Stimulated activated CD8-positive, alpha-beta memory T cell treated with anti-CD3 and anti-CD28 coated beads, Interleukin-12 subunit alpha, Interleukin-12 subunit beta, amount 100 ng/mL, for 1 hour (primary cell): Measurements from ENCODE around the gene FAM83D.

Experiments used
- DNase-seq: peaks from one replicate; pipeline ENCODE4 v3.0.0-alpha.2; 2020; ENCODE audit warnings: low read depth

Gene FAM83D

DNA sequence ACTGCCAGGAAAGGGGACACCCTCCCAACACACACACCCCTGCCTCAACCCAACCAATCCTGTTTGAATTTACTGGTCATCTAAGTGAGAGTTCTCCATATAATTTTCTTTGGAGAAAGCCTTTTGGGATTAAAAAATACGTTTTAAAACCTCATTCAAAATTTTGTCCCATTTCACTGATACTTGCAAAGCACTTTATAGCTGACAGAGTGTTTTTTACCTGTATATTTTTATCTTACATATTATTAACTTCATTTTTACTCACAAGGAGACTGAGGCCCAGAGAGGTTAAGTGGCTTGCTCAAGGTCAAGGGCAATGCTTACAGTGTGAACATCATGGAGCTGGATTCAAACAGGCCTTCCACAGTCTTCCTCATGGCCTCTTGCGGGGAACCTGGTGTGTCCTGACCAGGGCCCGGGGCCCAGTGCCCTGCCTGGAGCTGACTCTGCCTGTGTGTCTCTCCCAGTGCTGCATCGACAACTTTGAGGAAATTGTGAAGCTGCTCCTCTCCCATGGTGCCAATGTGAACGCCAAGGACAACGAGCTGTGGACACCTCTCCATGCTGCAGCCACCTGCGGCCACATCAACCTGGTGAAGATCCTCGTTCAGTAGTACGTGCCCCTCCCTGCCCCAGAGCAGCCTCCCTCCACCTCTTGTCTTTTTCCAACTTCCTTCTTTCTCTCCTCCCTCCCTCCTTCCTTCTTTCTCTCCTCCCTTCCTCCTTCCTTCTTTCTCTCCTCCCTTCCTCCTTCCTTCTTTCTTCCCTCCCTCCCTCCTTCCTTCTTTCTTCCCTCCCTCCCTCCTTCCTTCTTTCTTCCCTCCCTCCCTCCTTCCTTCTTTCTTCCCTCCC lies 30.9 kb upstream of the FAM83D start:
- DNase-seq = no peak

DNA sequence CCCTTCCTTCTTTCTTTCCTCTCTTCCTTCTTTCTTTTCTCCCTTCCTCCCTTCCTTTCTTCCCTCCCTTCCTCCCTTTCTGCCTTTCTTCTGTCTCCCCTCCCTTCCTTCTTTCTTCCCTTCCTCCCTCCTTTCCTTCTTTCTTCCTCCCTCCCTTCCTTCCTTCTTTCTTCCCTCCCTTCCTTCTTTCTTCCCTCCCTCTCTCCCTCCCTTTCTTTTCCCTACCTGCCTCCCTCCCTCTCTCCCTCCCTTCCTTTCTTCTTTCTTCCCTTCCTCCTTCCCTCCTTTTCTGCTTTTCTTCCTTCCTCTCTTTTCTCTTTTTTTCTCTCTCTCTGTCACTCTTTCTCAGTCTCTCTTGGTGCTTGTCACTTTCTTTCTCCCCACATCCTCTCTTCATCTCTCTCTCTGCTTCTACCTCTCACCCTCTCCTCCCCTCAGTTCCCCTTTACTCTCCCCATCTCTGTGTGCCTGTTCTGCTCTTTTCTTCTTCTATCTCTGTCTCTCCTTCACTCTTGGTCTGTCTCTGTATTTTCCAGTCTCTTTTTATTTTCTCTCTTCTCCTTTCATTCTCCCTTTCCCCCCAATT lies 30.1 kb upstream of the FAM83D start:
- DNase-seq = no peak

DNA sequence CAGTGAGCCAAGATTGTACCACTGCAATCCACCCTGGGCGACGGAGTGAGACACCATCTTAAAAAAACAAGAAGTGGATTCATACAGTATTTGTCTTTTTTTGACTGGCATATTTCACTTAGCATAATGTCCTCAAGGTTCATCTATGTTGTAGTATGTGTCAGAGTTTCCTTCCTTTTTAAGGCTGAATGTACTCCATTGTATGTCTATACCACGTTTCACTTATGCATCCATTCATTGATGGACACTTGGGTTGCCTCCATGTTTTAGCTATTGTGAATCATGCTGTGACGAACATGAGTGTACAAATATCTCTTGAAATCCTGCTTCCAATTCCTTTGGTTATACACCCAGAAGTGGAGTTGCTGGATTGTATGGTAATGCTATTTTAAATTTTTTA lies 28.9 kb upstream of the FAM83D start:
- no peak for DNase-seq

DNA sequence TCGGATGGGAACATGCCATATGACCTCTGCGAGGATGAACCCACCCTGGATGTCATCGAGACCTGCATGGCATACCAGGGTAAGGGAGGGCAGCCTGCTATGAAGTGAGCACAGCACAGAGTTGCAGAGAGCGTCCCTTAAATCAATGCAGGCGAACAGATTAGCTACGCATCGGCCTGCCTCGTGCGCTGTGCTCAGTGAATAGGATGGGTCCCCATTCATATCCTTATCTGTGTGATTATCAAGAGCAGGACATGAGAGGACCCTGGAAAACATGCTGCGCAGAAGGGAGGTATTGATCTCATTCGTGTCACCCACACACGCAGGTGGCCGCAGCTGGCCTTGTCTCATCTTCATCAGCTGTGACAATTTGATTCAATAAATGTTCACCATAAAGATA lies 25.6 kb upstream of the FAM83D start:
- DNase-seq = no peak

DNA sequence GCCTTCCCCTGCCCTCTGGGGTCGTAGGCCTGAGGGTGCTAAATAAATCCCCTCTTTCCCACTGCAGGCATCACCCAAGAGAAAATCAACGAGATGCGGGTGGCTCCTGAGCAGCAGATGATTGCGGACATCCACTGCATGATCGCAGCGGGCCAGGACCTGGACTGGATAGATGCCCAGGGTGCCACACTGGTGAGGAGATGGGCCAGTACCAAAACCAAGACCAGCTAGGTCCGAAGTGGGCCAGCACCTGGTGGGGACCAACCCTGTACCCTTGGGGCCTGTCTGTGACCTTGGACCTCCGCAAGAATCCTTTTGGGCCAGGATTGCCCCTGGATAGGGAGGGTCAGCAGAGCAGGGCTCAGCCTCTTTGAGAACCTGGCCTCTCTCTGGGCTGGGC lies 23.6 kb upstream of the FAM83D start:
- no peak for DNase-seq

DNA sequence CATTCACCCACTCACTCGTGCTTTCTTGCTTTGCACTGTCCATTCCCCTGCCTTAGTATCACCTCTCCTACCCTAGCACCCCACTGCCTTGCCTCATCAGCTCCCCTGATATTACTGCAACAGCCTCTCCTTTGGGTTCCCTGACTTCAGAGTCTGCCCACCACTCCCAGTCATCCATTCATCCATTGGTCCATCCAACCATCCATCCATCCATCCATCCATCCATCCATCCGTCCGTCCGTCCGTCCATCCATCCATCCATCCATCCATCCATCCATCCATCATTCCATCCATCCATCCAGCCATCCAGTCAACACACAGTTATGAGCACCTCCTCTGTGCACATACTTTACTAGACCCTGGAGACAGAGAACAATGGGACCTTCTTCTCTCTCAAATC lies 22.9 kb upstream of the FAM83D start:
- no peak for DNase-seq

DNA sequence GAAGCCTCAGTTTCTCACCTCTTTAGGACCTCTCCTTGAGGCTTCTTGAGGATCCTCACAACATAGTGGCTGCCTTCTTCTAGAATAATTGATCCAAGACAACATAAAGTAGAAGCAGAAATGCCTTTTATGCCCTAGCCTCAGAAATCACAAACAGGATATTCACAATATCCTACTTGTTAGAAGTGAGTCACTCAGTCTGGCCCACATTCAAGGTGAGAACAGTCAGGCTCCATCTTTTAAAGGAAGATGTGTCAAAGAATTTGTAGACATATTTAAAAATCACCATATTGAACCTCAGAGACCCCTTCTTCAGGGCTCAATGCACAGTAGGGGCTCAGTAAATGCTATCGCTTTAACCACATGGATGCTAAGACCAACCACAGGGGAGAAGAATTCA lies 20.8 kb upstream of the FAM83D start:
- DNase-seq = no peak

DNA sequence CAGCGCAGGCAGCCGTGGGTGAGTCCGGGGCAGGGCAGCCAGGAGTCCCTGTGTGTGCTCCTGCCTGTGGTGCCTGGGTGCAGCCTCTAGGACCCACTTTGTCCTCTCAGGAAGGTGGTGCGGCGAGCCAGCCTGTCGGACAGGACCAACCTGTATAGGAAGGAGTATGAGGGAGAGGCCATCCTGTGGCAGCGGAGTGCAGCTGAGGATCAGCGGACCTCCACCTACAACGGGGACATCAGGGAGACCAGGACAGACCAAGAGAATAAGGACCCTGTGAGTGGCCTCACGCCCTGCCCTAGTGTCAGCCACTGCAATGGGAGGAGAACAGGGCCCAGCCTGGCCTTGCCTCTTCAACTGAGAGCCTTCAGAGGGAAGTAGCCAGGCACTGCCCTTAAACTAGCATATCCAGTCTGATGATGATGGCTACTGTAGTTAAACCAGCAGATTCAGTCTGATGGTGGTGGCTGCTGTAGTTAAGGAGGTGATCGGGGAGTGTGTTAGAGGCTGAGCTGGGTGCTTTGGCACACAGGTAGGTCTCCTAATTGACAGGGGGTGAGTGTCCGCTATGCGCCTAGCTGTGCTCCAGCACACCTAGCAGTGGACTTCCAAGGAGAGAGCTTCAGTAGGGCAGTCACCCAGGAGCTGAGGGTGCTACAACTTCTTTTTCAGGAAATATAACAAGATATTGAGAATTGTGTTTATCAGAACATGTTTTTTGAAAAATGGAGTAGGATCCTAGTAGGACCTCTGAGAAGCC lies 18.1 kb upstream of the FAM83D start:
- no peak for DNase-seq

DNA sequence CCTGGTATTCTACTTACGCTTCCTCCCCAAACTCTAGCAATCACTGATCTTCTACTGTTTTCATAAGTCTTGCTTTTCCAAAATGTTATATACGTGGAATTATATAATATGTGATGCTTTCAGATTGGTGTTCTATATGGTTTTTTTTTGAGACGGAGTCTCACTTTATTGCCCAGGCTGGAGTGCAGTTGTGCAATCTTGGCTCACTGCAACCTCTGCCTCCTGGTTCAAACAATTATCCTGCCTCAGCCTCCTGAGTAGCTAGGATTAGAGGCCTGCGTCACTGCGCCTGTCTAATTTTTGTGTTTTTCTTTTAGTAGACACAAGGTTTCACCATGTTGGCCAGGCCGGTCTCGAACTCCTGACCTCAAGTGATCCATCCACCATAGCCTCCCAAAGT lies 10.9 kb upstream of the FAM83D start:
- no peak for DNase-seq

DNA sequence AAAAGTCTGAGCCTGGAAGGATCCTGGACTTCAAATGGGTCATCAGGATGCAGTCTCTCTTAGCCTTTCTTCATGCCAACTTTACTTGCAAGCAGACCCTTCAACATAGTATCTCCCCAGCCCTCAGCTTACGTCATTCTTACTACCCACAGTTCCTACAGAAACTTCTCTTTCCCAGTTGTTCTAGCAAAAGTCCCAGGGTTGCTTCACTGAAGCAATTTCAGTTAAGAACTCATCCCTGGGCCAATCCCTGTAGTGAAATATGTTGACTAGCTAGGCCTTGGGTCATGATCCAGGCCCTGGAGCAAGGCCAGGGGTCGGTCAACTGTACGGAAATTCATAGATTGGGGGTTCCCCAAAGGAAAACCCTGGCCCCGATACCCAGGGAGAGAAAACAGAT lies 8.6 kb upstream of the FAM83D start:
- DNase-seq = no peak

DNA sequence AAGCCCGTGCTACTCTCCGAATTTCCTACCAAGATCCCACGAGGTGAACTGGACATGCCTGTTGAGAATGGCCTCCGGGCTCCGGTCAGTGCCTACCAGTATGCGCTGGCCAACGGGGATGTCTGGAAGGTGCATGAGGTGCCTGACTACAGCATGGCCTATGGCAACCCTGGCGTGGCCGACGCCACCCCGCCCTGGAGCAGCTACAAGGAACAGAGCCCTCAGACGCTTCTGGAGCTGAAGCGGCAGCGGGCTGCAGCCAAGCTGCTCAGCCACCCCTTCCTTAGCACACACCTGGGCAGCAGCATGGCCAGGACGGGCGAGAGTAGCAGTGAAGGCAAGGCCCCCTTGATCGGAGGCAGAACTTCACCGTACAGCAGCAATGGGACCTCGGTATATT lies 8.0 kb upstream of the FAM83D start:
- DNase-seq = no peak

DNA sequence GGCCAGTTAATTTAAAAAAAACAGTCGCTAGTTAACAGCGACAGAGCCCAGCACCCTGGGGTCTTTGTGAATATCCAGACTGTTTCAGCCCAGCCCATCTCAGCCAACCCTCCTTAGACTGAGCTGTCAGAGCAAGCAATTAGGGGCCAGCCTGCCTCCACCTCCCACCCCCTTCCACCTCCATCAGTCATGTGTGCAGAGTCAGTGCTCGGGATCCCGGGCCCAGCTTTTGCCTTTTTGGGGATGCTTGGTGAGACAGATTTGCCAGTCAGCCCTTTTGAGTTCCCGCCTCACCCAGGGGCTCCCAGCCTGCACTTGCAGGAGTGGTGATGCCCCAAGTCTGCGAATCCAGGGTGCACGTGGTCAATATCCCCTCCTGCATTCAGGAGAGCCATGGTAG lies 6.5 kb upstream of the FAM83D start:
- no peak for DNase-seq

DNA sequence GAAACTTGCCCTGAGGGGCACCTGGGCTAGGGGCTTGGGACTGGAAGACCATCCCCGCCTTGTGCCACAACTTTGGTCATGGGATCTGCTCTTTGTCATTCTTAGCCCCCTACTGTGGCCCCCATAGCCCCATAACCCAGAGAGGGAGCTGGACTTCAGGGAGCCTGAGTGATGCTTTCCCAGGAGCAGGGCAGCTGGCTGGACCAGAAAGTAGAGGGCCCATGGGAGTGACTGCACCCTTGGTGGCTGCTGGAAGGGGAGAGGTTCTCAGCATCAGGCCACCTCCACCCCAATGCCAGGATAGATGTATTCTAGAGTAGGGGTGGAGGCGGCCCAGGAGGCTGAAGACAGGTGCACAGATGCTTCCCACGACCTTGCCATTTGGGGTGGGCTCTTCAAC lies 5.8 kb upstream of the FAM83D start:
- no peak for DNase-seq

DNA sequence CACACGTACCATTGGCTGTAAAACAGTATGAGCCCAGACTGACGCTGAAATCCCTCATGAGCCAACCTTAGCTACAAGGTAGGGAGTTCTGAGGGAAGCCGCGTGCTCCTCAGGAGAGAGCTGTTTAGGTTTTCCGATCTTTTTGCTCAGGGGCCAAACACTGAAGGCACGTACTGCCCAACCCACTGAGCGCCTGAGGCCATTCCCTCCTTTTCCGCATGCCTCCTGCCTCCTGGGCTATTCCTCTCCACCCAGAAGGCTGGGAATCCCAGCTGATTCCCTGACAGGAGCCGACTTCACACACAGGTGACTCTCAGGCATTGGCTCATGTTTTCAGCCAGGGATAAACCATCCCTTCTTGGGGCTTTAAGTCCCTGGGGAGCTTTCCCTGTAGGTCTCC lies 5.4 kb upstream of the FAM83D start:
- no peak for DNase-seq

DNA sequence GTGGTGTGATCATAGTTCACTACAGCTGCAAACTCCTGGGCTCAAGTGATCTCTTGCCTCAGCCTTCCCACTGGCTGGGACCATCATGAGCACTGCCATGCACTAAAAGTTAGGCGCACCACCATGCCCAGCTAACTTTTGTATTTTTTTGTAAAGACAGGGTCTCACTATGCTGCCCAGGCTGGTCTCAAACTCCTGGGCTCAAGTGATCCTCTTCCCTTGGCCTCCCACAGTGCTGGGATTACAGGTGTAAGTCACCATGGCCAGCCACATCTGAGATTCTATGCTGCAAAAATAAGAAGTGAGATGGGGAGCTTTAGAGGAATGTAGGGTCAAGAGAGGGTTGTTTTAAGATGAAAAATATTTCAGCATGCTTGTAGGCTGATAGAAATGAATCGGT lies 1.5 kb upstream of the FAM83D start:
- DNase-seq = no peak

DNA sequence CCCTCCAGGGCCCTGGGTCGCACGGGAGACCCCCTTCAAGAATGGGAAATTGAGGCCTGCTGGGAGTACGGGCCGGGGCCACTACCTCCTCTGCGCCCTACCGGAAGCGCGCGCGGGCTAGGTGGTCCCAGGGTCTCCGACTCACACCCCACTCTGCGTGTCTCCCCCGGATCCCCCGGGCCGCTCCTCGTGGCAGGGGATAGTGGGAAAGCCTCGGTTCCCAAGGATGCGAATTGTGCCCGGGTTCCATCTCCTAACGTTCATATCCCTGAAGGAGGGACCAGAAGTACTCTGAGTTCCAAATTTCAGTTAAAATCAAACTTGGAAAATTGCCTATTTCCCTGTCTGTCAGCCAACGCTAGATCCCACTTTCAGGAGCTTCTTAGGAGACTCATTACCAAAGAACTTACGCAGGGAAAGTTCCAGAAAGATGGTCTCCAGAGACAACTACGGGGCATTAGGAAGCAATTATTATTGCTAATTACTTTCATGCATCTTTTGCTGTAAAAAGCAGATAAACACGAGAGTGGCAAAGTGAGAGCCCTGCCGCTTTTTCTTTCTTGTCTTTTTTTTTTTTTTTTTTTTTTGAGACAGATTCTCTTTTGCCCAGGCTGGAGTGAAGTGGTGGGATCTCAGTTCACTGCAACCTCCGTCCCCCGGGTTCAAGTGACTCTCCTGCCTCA lies 858 bp downstream of the FAM83D start:
- DNase-seq = no peak

DNA sequence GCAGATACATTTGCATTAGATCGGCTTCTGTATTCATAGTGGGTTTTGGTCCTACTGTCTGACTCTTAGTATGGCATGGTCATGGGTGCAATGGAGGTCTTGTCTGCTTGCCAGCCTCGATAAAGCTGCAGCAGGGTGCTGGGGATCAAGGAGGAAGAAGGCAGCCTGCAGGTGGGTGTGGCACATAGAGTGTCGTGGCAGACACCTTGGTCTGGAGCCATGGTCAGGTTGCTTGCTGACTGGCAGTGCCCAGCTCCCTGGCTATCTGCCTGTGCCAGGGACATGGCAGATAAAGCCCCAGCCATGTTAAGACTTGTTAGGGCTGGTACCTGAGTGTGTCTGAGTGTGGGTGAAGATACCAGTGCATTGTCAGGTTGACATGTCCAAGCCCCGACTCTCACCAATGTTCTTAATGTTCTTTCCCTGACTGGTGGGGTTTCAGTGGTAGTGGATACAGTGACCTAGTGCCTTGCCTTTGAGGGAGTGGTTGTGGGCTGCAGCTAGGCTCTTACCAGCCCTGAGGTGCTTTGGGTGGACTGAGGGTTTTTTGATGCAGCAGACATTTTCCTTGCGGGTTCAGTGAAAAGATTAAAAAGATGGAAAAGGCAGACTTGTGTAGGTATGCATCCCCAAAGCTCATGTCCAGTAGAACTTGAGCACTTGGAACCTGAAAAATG lies 1.8 kb downstream of the FAM83D start:
- no peak for DNase-seq

DNA sequence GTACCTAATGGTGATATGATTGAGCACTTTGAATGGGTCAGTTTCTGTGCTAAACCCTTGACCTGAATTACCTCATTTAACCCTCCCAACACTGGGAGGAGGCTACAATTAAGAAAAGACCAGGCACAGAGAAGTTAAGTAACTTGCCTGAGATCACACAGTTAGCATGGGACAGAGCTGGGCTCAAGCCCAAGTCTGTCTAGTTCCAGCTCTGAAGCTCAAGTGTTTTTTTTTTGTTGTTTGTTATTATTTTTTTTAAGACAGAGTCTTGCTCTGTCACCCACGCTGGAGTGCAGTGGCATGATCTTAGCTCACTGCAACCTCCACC lies 4.0 kb downstream of the FAM83D start:
- DNase-seq = no peak

DNA sequence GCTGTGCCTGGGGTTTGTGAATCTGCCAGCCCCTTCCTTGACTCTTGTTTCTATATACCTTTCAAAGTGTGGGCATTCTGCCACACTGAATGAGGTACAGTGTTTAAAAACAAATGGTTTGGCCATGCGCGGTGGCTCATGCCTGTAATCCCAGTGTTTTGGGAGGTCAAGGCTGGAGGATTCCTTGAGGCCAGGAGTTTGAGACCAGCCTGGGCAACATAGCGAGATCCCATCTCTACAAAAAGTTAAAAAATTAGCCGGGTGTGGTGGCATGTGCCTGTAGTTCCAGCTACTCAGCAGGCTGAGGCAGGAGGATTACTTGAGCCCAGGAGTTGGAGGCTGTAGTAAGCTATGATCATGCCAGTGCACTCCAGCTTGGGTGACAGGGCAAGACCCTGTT lies 5.8 kb downstream of the FAM83D start:
- no peak for DNase-seq

DNA sequence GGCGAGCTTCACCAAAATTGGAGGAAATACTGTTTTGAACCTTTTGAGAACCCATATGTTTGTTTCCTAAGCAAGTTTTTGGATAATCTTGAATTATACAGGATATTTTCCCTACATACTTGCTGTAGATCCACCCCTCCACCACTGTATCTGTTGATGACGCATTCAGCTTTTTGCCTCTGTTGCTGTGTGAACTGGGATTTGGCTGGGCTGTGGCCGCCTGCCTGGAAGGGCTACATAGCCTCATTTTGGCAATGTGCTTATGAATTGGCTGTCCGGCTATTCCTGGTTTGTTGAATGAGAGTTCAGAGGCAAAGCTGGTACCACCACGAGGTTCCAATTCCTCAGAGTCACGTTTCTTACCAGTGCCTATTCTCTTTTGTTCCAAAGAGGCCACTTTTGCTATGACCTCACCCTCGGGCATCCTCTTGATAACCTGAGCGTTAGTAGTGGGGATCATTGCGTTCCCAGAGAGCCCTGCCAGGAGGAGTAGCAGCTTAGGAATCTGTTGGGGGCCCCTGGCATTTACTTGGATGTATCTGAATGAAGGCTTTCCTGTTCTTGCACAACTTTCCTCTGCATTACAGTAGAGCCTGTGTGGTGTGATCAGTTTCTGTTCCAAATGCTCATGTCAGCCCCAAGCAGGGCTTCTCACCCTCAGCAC lies 6.4 kb downstream of the FAM83D start:
- no peak for DNase-seq

DNA sequence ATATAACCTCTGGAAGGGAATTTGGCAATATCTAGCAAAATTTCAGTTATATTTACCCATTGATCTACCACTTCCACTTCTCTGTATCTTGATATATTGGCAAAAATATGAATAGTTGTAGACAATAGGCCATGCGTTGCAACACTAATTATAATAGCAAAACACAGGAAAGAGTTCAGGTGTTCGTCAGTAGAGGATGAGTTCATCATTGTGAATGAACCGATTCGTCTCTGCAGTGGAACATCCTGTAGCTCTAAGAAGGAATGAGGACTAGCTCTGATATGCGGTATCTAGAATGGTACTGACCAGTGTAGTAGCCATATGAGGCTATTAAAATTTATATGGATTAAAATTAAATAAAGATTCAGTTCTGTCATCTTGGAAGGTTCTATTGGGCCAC lies 8.3 kb downstream of the FAM83D start:
- DNase-seq = no peak

DNA sequence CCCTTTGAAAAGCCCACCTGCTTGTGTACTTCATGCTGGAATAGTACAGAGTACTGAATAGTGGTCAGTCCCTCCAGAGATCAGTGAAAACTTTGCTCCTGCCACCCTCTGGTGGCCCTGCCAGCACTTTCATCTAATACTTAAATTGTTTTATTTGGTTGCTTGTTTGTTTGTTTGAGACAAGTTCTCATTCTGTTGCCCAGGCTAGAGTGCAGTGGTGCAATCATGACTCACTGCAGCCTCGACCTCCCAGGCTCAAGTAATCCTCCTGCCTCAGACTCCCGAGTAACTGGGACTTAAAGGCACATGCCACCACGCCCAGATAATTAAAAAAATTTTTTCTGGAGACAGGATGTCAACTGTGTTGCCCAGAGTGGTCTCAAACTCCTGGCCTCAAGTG lies 9.1 kb downstream of the FAM83D start:
- no peak for DNase-seq
